Chondrocyte (in vitro differentiated cells): ENCODE measurements around the gene SNRNP35. TPM values are rescaled to one million over a fixed set of nuclear protein-coding genes. Genes with fewer than 3 reads are reported as not detected.

ENCODE experiments used
- DNase-seq: peaks from one replicate; pipeline ENCODE4 v3.0.0; 2021; ENCODE audit warnings: mixed read lengths, low spot score
- H3K27ac Mint-ChIP-seq: one replicate; pipeline ENCODE4 v1.8.0; 2021; ENCODE audit warnings: mild to moderate bottlenecking, moderate library complexity, mixed read lengths; ENCODE audit not compliant: unreplicated experiment
- H3K27me3 Mint-ChIP-seq: 2 replicates; pipeline ENCODE4 v1.8.0; 2021; ENCODE audit warnings: low read depth, mixed read lengths
- H3K36me3 Mint-ChIP-seq: 2 replicates; pipeline ENCODE4 v1.8.0; 2021; ENCODE audit warnings: low read depth, mixed read lengths
- H3K4me1 Mint-ChIP-seq: 2 replicates; pipeline ENCODE4 v1.8.0; 2021; ENCODE audit warnings: low read depth, mild to moderate bottlenecking, mixed read lengths
- H3K4me3 Mint-ChIP-seq: one replicate; pipeline ENCODE4 v1.8.0; 2021; ENCODE audit warnings: mild to moderate bottlenecking, moderate library complexity, mixed read lengths; ENCODE audit not compliant: unreplicated experiment
- H3K9me3 Mint-ChIP-seq: 2 replicates; pipeline ENCODE4 v1.8.0; 2021; ENCODE audit warnings: low read depth, mixed read lengths
- CTCF ChIP-seq: fragments of 200-600 bp; sonication (generic); IDR thresholded peaks from 2 replicates; pipeline ENCODE4 v1.5.0; 2021; ENCODE audit warnings: antibody characterized with exemption, mild to moderate bottlenecking, moderate library complexity
- total RNA-seq: library from RNA; stranded (reverse); gene quantifications from 3 replicates; pipeline ENCODE4 v1.2.1, GENCODE V29; 2021

SNRNP35 gene
- total RNA-seq, 1 donor from 2014 or later, result 9.2 TPM

- no peaks in the 10 kb centered on the region for H3K27me3 Mint-ChIP-seq
- no peak overlapping the region for H3K4me3 Mint-ChIP-seq
- peak overlapping the region; percentile 57 for H3K27ac Mint-ChIP-seq
- no peaks in the 10 kb centered on the region for H3K9me3 Mint-ChIP-seq
- no peak for DNase-seq
- H3K36me3 Mint-ChIP-seq, result peaks cover 33% of the 10 kb centered on the region
- TF ChIP-seq CTCF, result no peak
- peaks cover 11% of the 10 kb centered on the region for H3K4me1 Mint-ChIP-seq
These were observed 36.3 kb downstream of the SNRNP35 start for GRCh38 chr12:123494124-123494851.

GRCh38 chr12:123497065-123497464, 39.1 kb downstream of the SNRNP35 start:
- H3K27ac Mint-ChIP-seq, result no peak overlapping the region

GRCh38 chr12:123498126-123498825, 40.3 kb downstream of the SNRNP35 start:
- peaks cover 32% of the 10 kb centered on the region for H3K36me3 Mint-ChIP-seq
- H3K4me1 Mint-ChIP-seq, result peaks cover 3% of the 10 kb centered on the region
- TF ChIP-seq CTCF, result no peak
- DNase-seq, result no peak
- no peak overlapping the region for H3K4me3 Mint-ChIP-seq
- no peaks in the 10 kb centered on the region for H3K27me3 Mint-ChIP-seq
- no peaks in the 10 kb centered on the region for H3K9me3 Mint-ChIP-seq
- no peak overlapping the region for H3K27ac Mint-ChIP-seq

More at GRCh38 chr12:123497065-123497464, 39.1 kb downstream of the SNRNP35 start:
- Mint-ChIP-seq H3K27me3 (no peaks in the 10 kb centered on the region), H3K9me3 (no peaks in the 10 kb centered on the region), H3K4me1 (peaks cover 11% of the 10 kb centered on the region), H3K36me3 (peaks cover 33% of the 10 kb centered on the region), H3K4me3 (no peak overlapping the region)
- no peak for TF ChIP-seq CTCF
- DNase-seq, result no peak

GRCh38 chr12:123499332-123499731, 41.4 kb downstream of the SNRNP35 start:
- peak overlapping the region; percentile 15 for H3K27ac Mint-ChIP-seq
- DNase-seq, result no peak
- TF ChIP-seq CTCF, result no peak
- no peak overlapping the region for H3K4me3 Mint-ChIP-seq
- no peaks in the 10 kb centered on the region for H3K27me3 Mint-ChIP-seq
- H3K36me3 Mint-ChIP-seq, result peaks cover 29% of the 10 kb centered on the region
- H3K9me3 Mint-ChIP-seq, result no peaks in the 10 kb centered on the region
- H3K4me1 Mint-ChIP-seq, result no peaks in the 10 kb centered on the region

- Mint-ChIP-seq H3K27me3 (no peaks in the 10 kb centered on the region), H3K27ac (no peak overlapping the region), H3K4me1 (no peaks in the 10 kb centered on the region), H3K36me3 (peaks cover 28% of the 10 kb centered on the region), H3K4me3 (no peak overlapping the region), H3K9me3 (no peaks in the 10 kb centered on the region)
- TF ChIP-seq CTCF, result no peak
- DNase-seq, result no peak
These were observed 44.3 kb downstream of the SNRNP35 start for GRCh38 chr12:123502163-123502704.
